MM.1S (cell line): ENCODE measurements around the gene FGFBP3.

Experiments
- EZH2 ChIP-seq: fragments of 300-600 bp; sonication (generic); optimal IDR thresholded peaks from 2 replicates; pipeline ENCODE3; 2017; ENCODE audit warnings: low read depth, mild to moderate bottlenecking, antibody characterized with exemption, low read length, mixed read lengths
- EZH2phosphoT487 ChIP-seq: fragments of 300-600 bp; sonication (generic); IDR thresholded peaks from 2 replicates; pipeline ENCODE4 v1.6.1; 2018; ENCODE audit warnings: antibody characterized with exemption, low read length
- TF ChIP-seq, protein P1 (sequence below): fragments of 300-600 bp; sonication (generic); IDR thresholded peaks from 2 replicates; pipeline ENCODE4 v1.5.1; 2016; ENCODE audit warnings: antibody characterized with exemption, low read length, mixed read lengths

DNA sequence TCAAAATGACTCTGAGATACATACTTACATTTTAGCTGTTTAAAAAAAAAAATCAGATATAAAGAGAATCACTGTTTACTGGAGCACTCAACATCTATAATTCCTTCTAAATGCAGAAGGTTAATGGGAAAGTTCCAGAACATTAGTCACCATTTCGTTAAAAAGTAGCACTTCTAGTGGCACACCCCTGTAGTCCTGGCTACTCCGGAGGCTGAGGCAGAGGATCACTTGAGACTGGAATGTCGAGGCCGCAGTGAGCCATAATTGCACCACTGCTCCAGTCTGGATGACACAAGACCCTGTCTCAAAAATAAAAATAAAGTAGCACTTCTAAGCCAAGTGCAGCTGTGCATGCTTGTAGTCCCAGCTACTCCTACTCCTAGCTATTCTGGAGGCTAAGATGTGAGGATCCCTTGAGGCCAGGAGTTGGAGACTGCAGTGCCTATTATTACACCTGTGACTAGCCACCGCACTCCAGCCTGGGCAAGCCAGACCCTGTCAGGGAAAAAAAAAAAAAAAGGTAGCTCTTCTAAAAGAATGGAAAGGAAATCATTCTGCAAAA lies 2.2 kb downstream of the FGFBP3 start:
- TF ChIP-seq EZH2, result no peak
- TF ChIP-seq, protein P1, sequence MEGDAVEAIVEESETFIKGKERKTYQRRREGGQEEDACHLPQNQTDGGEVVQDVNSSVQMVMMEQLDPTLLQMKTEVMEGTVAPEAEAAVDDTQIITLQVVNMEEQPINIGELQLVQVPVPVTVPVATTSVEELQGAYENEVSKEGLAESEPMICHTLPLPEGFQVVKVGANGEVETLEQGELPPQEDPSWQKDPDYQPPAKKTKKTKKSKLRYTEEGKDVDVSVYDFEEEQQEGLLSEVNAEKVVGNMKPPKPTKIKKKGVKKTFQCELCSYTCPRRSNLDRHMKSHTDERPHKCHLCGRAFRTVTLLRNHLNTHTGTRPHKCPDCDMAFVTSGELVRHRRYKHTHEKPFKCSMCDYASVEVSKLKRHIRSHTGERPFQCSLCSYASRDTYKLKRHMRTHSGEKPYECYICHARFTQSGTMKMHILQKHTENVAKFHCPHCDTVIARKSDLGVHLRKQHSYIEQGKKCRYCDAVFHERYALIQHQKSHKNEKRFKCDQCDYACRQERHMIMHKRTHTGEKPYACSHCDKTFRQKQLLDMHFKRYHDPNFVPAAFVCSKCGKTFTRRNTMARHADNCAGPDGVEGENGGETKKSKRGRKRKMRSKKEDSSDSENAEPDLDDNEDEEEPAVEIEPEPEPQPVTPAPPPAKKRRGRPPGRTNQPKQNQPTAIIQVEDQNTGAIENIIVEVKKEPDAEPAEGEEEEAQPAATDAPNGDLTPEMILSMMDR, result no peak
- TF ChIP-seq EZH2phosphoT487, result no peak
